ENCODE results near the gene DNAH3. TPM values are rescaled to one million over a fixed set of nuclear protein-coding genes. Genes with fewer than 3 reads are reported as not detected.

DNAH3 gene
- total and polyA plus RNA-seq, 2 of the 13 experiments (the other 11 are each of a cell fraction or from before 2014, with no cell fraction given): 0.07 to 0.08 TPM

DNA sequence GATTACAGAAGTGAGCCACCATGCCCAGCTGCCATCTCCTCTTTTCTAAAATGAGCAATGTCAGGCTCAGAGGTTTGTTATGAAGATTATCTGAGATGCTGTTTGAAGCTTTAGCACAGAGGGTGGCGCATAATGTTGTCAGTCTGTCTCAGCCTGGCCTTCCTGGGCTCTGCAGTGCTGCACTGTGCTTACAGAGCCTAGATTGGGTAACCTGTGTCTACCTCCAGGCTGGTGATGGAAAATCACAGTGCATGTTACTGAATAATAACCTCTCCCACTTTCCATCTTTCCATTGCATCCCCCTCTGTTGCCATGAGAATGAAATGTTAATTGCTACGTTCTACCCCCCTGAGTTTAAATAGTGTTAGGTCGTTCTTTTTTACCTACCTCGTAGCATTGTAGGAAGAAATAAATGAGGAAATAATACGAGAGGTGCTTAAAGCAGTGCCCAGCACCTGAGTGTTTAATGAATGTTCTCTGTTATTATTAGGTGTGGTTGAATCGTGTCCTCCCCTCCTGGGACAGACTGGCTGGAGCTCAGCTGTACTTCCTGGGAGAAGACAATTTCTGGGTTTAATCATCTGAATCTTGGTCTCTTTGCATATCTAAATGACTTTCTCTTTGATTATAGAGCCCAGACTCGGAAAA is 14.0 kb upstream of the DNAH3 start (continued):
- TF ChIP-seq ZNF652 (CRISPR knock-in tag; IDR thresholded peaks at IDR 0.05; ENCODE audit: borderline replicate concordance, low read depth) (no peak), NFAT5 (CRISPR knock-in tag; IDR thresholded peaks at IDR 0.05) (no peak), ZBTB1 (CRISPR knock-in tag; IDR thresholded peaks at IDR 0.05; ENCODE audit: borderline replicate concordance) (no peak)
- TF ChIP-seq, protein P1, sequence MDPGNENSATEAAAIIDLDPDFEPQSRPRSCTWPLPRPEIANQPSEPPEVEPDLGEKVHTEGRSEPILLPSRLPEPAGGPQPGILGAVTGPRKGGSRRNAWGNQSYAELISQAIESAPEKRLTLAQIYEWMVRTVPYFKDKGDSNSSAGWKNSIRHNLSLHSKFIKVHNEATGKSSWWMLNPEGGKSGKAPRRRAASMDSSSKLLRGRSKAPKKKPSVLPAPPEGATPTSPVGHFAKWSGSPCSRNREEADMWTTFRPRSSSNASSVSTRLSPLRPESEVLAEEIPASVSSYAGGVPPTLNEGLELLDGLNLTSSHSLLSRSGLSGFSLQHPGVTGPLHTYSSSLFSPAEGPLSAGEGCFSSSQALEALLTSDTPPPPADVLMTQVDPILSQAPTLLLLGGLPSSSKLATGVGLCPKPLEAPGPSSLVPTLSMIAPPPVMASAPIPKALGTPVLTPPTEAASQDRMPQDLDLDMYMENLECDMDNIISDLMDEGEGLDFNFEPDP (CRISPR knock-in tag; conservative IDR thresholded peaks at IDR 0.05): no peak
- TF ChIP-seq, protein P2, sequence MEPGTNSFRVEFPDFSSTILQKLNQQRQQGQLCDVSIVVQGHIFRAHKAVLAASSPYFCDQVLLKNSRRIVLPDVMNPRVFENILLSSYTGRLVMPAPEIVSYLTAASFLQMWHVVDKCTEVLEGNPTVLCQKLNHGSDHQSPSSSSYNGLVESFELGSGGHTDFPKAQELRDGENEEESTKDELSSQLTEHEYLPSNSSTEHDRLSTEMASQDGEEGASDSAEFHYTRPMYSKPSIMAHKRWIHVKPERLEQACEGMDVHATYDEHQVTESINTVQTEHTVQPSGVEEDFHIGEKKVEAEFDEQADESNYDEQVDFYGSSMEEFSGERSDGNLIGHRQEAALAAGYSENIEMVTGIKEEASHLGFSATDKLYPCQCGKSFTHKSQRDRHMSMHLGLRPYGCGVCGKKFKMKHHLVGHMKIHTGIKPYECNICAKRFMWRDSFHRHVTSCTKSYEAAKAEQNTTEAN (CRISPR knock-in tag; conservative IDR thresholded peaks at IDR 0.05): no peak

Data from HepG2 (cell line).